ENCODE measurements around the gene CIT.

GRCh38 chr12:119749666-119750065 lies 127.5 kb downstream of the CIT start:
- TF ChIP-seq ZNF280A (IDR thresholded peaks at IDR 0.05; ENCODE audit: low read depth, partially characterized antibody) (no peak), ZZZ3 (IDR thresholded peaks at IDR 0.05) (no peak), CHD2 (IDR thresholded peaks at IDR 0.05; ENCODE audit: low read depth, low read length) (no peak), TCF7L2 (IDR thresholded peaks at IDR 0.05; ENCODE audit: low read depth, low read length) (no peak), UBTF (IDR thresholded peaks at IDR 0.05; ENCODE audit: borderline replicate concordance in 1 of 2, low read depth in 2 of 2, low read length in 2 of 2) (no peak), SP1 (CRISPR knock-in tag; IDR thresholded peaks at IDR 0.05) (no peak), ELF4 (CRISPR knock-in tag; IDR thresholded peaks at IDR 0.05) (no peak), ESRRA (IDR thresholded peaks at IDR 0.05; ENCODE audit: borderline replicate concordance, low read depth) (no peak)

All from K562 (cell line).